ENCODE results near the gene DSCAM.
"Not testable (repeated sequence)": the region's sequence is repeated elsewhere in the genome, so short reads cannot be mapped to it uniquely, and the experiment has no call there.

The DSCAM gene

GRCh38 chr21:40271164-40271563 lies 575.8 kb downstream of the DSCAM start:
- no peak for DNase-seq

- DNase-seq, result no peak
Measured at GRCh38 chr21:40270047-40270446, 576.9 kb downstream of the DSCAM start.

GRCh38 chr21:40269239-40269638 lies 577.7 kb downstream of the DSCAM start:
- no peak for DNase-seq

GRCh38 chr21:40258456-40258855 lies 588.5 kb downstream of the DSCAM start:
- DNase-seq, result not testable (repeated sequence)

- no peak for DNase-seq
Measured at GRCh38 chr21:40257342-40257741, 589.6 kb downstream of the DSCAM start.

- DNase-seq, result no peak
Measured at GRCh38 chr21:40255518-40256444, 591.2 kb downstream of the DSCAM start.

GRCh38 chr21:40254540-40255465 lies 592.2 kb downstream of the DSCAM start:
- DNase-seq, result no peak

- DNase-seq, result no peak
Measured at GRCh38 chr21:40253112-40253511, 593.8 kb downstream of the DSCAM start.

- DNase-seq, result no peak
Measured at GRCh38 chr21:40250514-40251294, 596.3 kb downstream of the DSCAM start.

- DNase-seq, result no peak
Measured at GRCh38 chr21:40244981-40245380, 602.0 kb downstream of the DSCAM start.

- DNase-seq, result no peak
Measured at GRCh38 chr21:40243685-40244084, 603.3 kb downstream of the DSCAM start.

GRCh38 chr21:40242586-40243265 lies 604.2 kb downstream of the DSCAM start:
- no peak for DNase-seq

GRCh38 chr21:40235528-40235927 lies 611.4 kb downstream of the DSCAM start:
- no peak for DNase-seq

GRCh38 chr21:40231979-40232378 lies 615.0 kb downstream of the DSCAM start:
- no peak for DNase-seq

GRCh38 chr21:40227096-40227495 lies 619.9 kb downstream of the DSCAM start:
- no peak for DNase-seq

- no peak for DNase-seq
Measured at GRCh38 chr21:40215941-40216340, 631.0 kb downstream of the DSCAM start.

GRCh38 chr21:40210251-40210650 lies 636.7 kb downstream of the DSCAM start:
- no peak for DNase-seq

- DNase-seq, result no peak
Measured at GRCh38 chr21:40208948-40209345, 638.0 kb downstream of the DSCAM start.

- no peak for DNase-seq
Measured at GRCh38 chr21:40208206-40208947, 638.6 kb downstream of the DSCAM start.

- no peak for DNase-seq
Measured at GRCh38 chr21:40200946-40201345, 646.0 kb downstream of the DSCAM start.

GRCh38 chr21:40200126-40200525 lies 646.8 kb downstream of the DSCAM start:
- no peak for DNase-seq
